G401.6 (cell line): ENCODE data around the gene PLEKHG1.

ENCODE experiments used
- FAIRE-seq: peaks from 2 replicates; lab custom pipeline; 2012; peaks lifted over from hg19 to GRCh38; lab: Jason Lieb, UNC

The PLEKHG1 gene

DNA sequence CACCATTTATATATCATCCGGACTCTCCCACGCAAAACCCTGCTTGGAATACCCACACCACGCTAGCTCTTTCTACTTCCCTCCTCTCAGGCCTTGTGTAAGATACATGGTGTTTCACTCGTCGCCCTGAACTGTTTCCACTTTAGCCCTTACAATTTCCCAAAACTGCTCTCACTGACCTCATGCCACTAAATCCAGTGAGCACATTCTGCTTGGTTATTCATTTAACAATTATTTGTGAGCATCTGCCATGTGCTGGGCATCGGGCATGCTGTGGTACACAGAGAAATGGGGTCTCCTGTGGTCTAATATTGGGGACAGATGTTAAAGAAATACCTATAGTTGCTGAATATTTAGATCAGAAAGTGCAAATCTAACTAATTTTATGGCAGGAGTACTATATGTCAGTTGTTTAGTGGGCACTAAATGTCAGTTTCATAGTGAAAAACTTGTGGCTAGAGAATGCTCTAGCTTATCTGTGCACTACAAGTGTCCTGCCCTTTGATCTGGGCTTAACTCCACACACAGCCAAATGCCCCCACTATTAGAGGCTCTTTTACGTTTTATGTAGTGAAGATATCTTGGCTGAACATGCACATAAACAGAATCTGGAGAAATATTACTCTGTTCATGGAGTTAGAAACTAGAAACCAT, 41.0 kb downstream of the PLEKHG1 start:
- no peak for FAIRE-seq

GRCh38 chr6:150641398-150642139, 41.9 kb downstream of the PLEKHG1 start:
- no peak for FAIRE-seq

GRCh38 chr6:150646228-150646627, 46.5 kb downstream of the PLEKHG1 start:
- no peak for FAIRE-seq

DNA sequence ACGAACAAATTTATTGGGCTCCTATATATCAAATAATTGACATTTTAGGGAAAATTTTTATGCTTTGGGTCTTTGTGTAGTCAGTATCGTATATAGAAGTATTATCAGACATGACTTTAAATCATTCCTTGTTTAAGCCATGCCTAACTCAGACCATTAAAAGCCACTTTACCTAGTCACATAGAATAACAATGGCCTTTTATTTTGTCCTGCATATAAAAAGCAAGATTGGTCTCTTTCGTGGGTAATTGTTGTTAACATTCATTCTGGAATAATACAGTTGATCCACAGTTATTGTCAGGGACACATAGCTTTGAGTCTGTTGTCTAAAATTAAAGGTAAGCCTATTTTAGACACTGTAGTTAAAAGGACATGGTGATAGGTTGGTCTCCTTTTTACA, 47.4 kb downstream of the PLEKHG1 start:
- FAIRE-seq, result no peak
